GM12892 (cell line): ENCODE measurements around the gene NDUFS5.

Experiments used
- POLR2A ChIP-seq: IDR thresholded peaks from 2 replicates; pipeline ENCODE4 v1.6.1; 2011; ENCODE audit warnings: low read depth, low read length, control low read depth
- POLR2AphosphoS5 ChIP-seq: IDR thresholded peaks from 2 replicates; pipeline ENCODE4 v1.6.1; 2011; ENCODE audit warnings: low read depth, low read length, control low read depth
- TAF1 ChIP-seq: IDR thresholded peaks from 2 replicates; pipeline ENCODE4 v1.6.1; 2011; ENCODE audit warnings: low read depth, mild to moderate bottlenecking, control low read depth, low read length, borderline replicate concordance

DNA sequence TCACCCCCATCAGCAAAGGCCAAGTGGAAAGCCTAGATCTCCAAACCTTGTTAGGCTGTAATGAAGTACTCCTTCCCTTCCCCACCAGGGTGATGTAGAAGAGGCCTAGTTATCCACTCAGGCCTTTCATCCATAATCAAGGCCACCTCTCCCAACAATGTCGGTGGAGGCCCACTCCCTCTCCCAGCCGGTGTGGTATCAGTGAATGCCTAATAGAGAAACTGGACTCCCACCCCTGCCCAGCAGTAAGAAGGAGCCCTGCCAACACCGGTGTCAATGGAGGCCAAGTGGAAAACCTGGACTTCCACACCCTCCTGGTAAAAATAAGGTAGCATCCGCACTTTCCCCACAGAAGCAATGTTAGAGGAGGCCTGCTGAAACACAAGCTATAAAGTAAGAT is 23.9 kb downstream of the NDUFS5 start:
- no peak for TF ChIP-seq POLR2A
- no peak for TF ChIP-seq POLR2AphosphoS5
- TF ChIP-seq TAF1, result no peak
